ENCODE data around the gene NOS1AP. TPM values are rescaled to one million over a fixed set of nuclear protein-coding genes. Genes with fewer than 3 reads are reported as not detected.
A peak's percentile ranks its signal among the peaks of the same experiment; 100 is the strongest.

Gene NOS1AP
- total RNA-seq, 1 experiment from 2014 or later: 9.0 TPM

GRCh38 chr1:162136760-162137159 lies 67.3 kb downstream of the NOS1AP start:
- peak; percentile 52 for DNase-seq (ENCODE audit: low spot score)

GRCh38 chr1:162137179-162137960 lies 67.9 kb downstream of the NOS1AP start:
- no peak for DNase-seq (ENCODE audit: low spot score)

- DNase-seq (ENCODE audit: low spot score): no peak
Observed at GRCh38 chr1:162138112-162138511, 68.6 kb downstream of the NOS1AP start.

- DNase-seq (ENCODE audit: low spot score): no peak
Observed at GRCh38 chr1:162138599-162139181, 69.2 kb downstream of the NOS1AP start.

- no peak for DNase-seq (ENCODE audit: low spot score)
Observed at GRCh38 chr1:162139211-162139610, 69.7 kb downstream of the NOS1AP start.

- DNase-seq (ENCODE audit: low spot score): peak; percentile 67
Observed at GRCh38 chr1:162141281-162142054, 72.0 kb downstream of the NOS1AP start.

GRCh38 chr1:162142968-162143367 lies 73.5 kb downstream of the NOS1AP start:
- no peak for DNase-seq (ENCODE audit: low spot score)

- DNase-seq (ENCODE audit: low spot score): no peak
Observed at GRCh38 chr1:162144268-162144667, 74.8 kb downstream of the NOS1AP start.

- DNase-seq (ENCODE audit: low spot score): no peak
Observed at GRCh38 chr1:162144853-162145252, 75.4 kb downstream of the NOS1AP start.

GRCh38 chr1:162145280-162145965 lies 75.9 kb downstream of the NOS1AP start:
- no peak for DNase-seq (ENCODE audit: low spot score)

GRCh38 chr1:162145966-162146696 lies 76.6 kb downstream of the NOS1AP start:
- no peak for DNase-seq (ENCODE audit: low spot score)

- DNase-seq (ENCODE audit: low spot score): no peak
Observed at GRCh38 chr1:162147760-162148159, 78.3 kb downstream of the NOS1AP start.

- no peak for DNase-seq (ENCODE audit: low spot score)
Observed at GRCh38 chr1:162150112-162150511, 80.6 kb downstream of the NOS1AP start.

- DNase-seq (ENCODE audit: low spot score): peak; percentile 34
Observed at GRCh38 chr1:162151900-162152829, 82.7 kb downstream of the NOS1AP start.

GRCh38 chr1:162153374-162153773 lies 83.9 kb downstream of the NOS1AP start:
- no peak for DNase-seq (ENCODE audit: low spot score)

GRCh38 chr1:162157469-162157868 lies 88.0 kb downstream of the NOS1AP start:
- DNase-seq (ENCODE audit: low spot score): no peak

- no peak for DNase-seq (ENCODE audit: low spot score)
Observed at GRCh38 chr1:162158624-162159271, 89.3 kb downstream of the NOS1AP start.

GRCh38 chr1:162159515-162159914 lies 90.0 kb downstream of the NOS1AP start:
- DNase-seq (ENCODE audit: low spot score): peak; percentile 58

GRCh38 chr1:162161916-162162550 lies 92.5 kb downstream of the NOS1AP start:
- no peak for DNase-seq (ENCODE audit: low spot score)
